ENCODE results near the gene GID8. TPM values are rescaled to one million over a fixed set of nuclear protein-coding genes. Genes with fewer than 3 reads are reported as not detected.

The GID8 gene
- polyA plus RNA-seq, 1 of the 3 experiments (the other 2 are of a cell fraction): 18.1 TPM

DNA sequence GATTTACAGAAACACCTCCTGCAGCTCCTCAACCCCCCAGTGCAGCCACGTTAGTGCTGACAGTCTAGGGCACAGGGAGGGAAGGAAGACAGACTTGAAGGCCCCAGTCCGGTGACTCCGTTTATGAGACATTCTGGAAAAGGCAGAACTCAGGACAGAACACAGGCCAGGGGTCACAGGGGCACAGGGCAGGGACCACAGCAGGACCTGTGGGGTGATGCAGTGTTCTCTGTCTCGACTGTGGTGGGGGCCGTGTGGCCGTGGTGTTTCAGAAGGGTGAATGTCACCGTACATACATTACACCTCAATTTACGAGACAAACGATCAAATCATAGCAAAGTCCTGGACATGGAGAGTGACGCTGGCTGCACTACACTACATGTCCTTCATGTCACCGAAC, 57.5 kb downstream of the GID8 start:
- Histone ChIP-seq H3K9me3 (no peaks in the 10 kb centered on the region), H2AFZ (ENCODE audit: low read depth) (no peak overlapping the region), H3K4me3 (ENCODE audit: low read depth in 2 of 2, low read length in 1 of 2) (no peak overlapping the region), H3K27ac (ENCODE audit: low read depth in 2 of 2, low read length in 1 of 2) (no peak overlapping the region), H3K4me2 (no peak overlapping the region), H3K9ac (no peak overlapping the region), H3K9me2 (no peaks in the 10 kb centered on the region), H3K4me1 (ENCODE audit: control insufficient read depth in 1 of 2, insufficient read depth in 2 of 2, low read depth in 1 of 2, low read length in 1 of 2) (no peaks in the 10 kb centered on the region), H3K27me3 (ENCODE audit: insufficient read depth) (peaks cover 86% of the 10 kb centered on the region), H3K36me3 (replicated peaks in 1 of 2; ENCODE audit: control insufficient read depth in 1 of 2, insufficient read depth in 2 of 2, low read length in 1 of 2) (no peaks in the 10 kb centered on the region), H3F3A (replicated peaks; ENCODE audit: insufficient read depth) (no peaks in the 10 kb centered on the region), H3K79me2 (ENCODE audit: insufficient read depth) (no peaks in the 10 kb centered on the region), H4K20me1 (ENCODE audit: insufficient read depth) (no peaks in the 10 kb centered on the region)
- no peak for DNase-seq
- no peak for TF ChIP-seq CHD2 (IDR thresholded peaks at IDR 0.05; ENCODE audit: low read length, partially characterized antibody)
- TF ChIP-seq EZH2phosphoT487 (IDR thresholded peaks at IDR 0.05; ENCODE audit: borderline replicate concordance, low read depth): no peak
- TF ChIP-seq, protein P1, sequence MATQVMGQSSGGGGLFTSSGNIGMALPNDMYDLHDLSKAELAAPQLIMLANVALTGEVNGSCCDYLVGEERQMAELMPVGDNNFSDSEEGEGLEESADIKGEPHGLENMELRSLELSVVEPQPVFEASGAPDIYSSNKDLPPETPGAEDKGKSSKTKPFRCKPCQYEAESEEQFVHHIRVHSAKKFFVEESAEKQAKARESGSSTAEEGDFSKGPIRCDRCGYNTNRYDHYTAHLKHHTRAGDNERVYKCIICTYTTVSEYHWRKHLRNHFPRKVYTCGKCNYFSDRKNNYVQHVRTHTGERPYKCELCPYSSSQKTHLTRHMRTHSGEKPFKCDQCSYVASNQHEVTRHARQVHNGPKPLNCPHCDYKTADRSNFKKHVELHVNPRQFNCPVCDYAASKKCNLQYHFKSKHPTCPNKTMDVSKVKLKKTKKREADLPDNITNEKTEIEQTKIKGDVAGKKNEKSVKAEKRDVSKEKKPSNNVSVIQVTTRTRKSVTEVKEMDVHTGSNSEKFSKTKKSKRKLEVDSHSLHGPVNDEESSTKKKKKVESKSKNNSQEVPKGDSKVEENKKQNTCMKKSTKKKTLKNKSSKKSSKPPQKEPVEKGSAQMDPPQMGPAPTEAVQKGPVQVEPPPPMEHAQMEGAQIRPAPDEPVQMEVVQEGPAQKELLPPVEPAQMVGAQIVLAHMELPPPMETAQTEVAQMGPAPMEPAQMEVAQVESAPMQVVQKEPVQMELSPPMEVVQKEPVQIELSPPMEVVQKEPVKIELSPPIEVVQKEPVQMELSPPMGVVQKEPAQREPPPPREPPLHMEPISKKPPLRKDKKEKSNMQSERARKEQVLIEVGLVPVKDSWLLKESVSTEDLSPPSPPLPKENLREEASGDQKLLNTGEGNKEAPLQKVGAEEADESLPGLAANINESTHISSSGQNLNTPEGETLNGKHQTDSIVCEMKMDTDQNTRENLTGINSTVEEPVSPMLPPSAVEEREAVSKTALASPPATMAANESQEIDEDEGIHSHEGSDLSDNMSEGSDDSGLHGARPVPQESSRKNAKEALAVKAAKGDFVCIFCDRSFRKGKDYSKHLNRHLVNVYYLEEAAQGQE (IDR thresholded peaks at IDR 0.05; ENCODE audit: low read depth, low read length): no peak
- TF ChIP-seq, protein P2, sequence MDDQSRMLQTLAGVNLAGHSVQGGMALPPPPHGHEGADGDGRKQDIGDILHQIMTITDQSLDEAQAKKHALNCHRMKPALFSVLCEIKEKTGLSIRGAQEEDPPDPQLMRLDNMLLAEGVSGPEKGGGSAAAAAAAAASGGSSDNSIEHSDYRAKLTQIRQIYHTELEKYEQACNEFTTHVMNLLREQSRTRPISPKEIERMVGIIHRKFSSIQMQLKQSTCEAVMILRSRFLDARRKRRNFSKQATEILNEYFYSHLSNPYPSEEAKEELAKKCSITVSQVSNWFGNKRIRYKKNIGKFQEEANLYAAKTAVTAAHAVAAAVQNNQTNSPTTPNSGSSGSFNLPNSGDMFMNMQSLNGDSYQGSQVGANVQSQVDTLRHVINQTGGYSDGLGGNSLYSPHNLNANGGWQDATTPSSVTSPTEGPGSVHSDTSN (IDR thresholded peaks at IDR 0.05): no peak
- TF ChIP-seq, protein P3, sequence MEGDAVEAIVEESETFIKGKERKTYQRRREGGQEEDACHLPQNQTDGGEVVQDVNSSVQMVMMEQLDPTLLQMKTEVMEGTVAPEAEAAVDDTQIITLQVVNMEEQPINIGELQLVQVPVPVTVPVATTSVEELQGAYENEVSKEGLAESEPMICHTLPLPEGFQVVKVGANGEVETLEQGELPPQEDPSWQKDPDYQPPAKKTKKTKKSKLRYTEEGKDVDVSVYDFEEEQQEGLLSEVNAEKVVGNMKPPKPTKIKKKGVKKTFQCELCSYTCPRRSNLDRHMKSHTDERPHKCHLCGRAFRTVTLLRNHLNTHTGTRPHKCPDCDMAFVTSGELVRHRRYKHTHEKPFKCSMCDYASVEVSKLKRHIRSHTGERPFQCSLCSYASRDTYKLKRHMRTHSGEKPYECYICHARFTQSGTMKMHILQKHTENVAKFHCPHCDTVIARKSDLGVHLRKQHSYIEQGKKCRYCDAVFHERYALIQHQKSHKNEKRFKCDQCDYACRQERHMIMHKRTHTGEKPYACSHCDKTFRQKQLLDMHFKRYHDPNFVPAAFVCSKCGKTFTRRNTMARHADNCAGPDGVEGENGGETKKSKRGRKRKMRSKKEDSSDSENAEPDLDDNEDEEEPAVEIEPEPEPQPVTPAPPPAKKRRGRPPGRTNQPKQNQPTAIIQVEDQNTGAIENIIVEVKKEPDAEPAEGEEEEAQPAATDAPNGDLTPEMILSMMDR (IDR thresholded peaks at IDR 0.05): no peak
- ChIA-PET CTCF (interaction anchor here (5.0 kb wide), 1 partner anchor 13 kb away, joined by 30 read pairs; no protein-coding TSS in a partner anchor), POLR2A (no interaction called here)
- 48% methylated on average over 7 of the region's 11 CpGs for WGBS (ENCODE audit: low lambda C conversion rate)

DNA sequence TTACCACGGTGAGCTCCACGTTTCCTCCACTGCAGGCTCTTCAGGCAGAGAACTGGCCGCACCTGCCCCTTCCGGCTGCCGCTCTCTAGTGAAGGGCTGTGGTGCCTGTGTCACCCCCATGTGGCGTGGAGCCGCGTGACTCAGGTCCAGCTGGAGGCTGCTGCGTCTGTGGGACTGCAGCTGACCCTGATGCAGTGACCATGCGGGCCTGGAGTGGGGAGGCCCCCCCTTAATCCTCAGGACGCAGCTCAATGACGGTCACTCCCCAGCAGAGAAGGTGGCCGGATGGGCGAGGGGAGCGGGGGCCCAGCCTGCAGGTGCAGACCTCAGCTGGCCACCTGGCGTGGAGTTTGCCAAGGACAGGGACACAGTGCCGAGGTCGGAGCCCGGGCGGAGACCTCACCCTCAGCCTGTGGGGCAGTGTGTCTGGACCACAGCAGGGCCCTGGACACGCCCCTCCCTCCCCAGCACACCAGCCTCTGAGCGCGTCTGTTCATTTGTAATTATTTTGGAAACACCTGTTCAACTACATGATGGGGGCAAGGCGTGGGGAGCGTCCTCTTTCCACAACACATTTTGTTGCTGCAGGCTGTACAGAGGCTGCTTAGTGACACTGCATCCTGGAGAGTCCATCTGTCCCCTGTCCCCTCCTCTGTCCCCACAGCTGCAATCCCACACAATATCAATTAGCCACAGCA, 58.1 kb downstream of the GID8 start:
- H3K27me3 ChIP-seq (ENCODE audit: insufficient read depth): peaks cover 86% of the 10 kb centered on the region
- CTCF ChIA-PET: interaction anchor here (1.0 to 5.0 kb wide), 2 partner anchors 12 to 13 kb away, joined by 3 to 30 read pairs; no protein-coding TSS in a partner anchor
- no peak for TF ChIP-seq CHD2 (IDR thresholded peaks at IDR 0.05; ENCODE audit: low read length, partially characterized antibody)
- TF ChIP-seq TAF1 (IDR thresholded peaks at IDR 0.05; ENCODE audit: borderline replicate concordance, low read depth, low read length): no peak
- no peak for TF ChIP-seq EZH2phosphoT487 (IDR thresholded peaks at IDR 0.05; ENCODE audit: borderline replicate concordance, low read depth)
- TF ChIP-seq, protein P2 (IDR thresholded peaks at IDR 0.05): no peak
- no peak for TF ChIP-seq SMC3 (IDR thresholded peaks at IDR 0.05; ENCODE audit: low read depth, low read length)
- TF ChIP-seq FOXM1 (IDR thresholded peaks at IDR 0.05; ENCODE audit: low read depth): no peak
- TF ChIP-seq SIN3A (IDR thresholded peaks at IDR 0.05; ENCODE audit: borderline replicate concordance, low read depth, low read length): no peak
- TF ChIP-seq, protein P1 (IDR thresholded peaks at IDR 0.05; ENCODE audit: low read depth, low read length): no peak
- TF ChIP-seq, protein P4, sequence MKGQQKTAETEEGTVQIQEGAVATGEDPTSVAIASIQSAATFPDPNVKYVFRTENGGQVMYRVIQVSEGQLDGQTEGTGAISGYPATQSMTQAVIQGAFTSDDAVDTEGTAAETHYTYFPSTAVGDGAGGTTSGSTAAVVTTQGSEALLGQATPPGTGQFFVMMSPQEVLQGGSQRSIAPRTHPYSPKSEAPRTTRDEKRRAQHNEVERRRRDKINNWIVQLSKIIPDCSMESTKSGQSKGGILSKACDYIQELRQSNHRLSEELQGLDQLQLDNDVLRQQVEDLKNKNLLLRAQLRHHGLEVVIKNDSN (IDR thresholded peaks at IDR 0.05; ENCODE audit: borderline replicate concordance, low read depth): no peak
- TF ChIP-seq RFX5 (IDR thresholded peaks at IDR 0.05; ENCODE audit: low read length): no peak

More for the DNA sequence above, 58.1 kb downstream of the GID8 start:
- no peak overlapping the region for H3K4me2 ChIP-seq
- H3K36me3 ChIP-seq (replicated peaks in 1 of 2; ENCODE audit: control insufficient read depth in 1 of 2, insufficient read depth in 2 of 2, low read length in 1 of 2): no peaks in the 10 kb centered on the region
- POLR2A ChIA-PET: no interaction called here
- no peak overlapping the region for H3K4me3 ChIP-seq (ENCODE audit: low read depth in 2 of 2, low read length in 1 of 2)
- H3K27ac ChIP-seq (ENCODE audit: low read depth in 2 of 2, low read length in 1 of 2): no peak overlapping the region
- no peak for DNase-seq
- WGBS (ENCODE audit: low lambda C conversion rate): 16% methylated on average over 12 of the region's 25 CpGs
- H2AFZ ChIP-seq (ENCODE audit: low read depth): no peak overlapping the region
- H4K20me1 ChIP-seq (ENCODE audit: insufficient read depth): no peaks in the 10 kb centered on the region
- no peaks in the 10 kb centered on the region for H3K9me2 ChIP-seq
- no peaks in the 10 kb centered on the region for H3K9me3 ChIP-seq
- no peaks in the 10 kb centered on the region for H3K79me2 ChIP-seq (ENCODE audit: insufficient read depth)
- H3K4me1 ChIP-seq (ENCODE audit: control insufficient read depth in 1 of 2, insufficient read depth in 2 of 2, low read depth in 1 of 2, low read length in 1 of 2): no peaks in the 10 kb centered on the region
- no peak overlapping the region for H3K9ac ChIP-seq
- no peaks in the 10 kb centered on the region for H3F3A ChIP-seq (replicated peaks; ENCODE audit: insufficient read depth)

All from SK-N-SH (cell line).